Prostate gland (tissue), 2 donors: ENCODE measurements around the gene SLC13A3.

Experiments
- CTCF ChIP-seq, 4 experiments: fragments of 200-600 bp in 2 of 4; fragments of 450-650 bp in 2 of 4; sonication (generic) in 2 of 4; IDR thresholded peaks; 1 replicate in 3 of 4; 2 replicates in 1 of 4; pipeline ENCODE4 v1.5.1; 2016 to 2019; ENCODE audit warnings: antibody characterized with exemption in 4 of 4, mild to moderate bottlenecking in 2 of 4, moderate library complexity in 2 of 4
- POLR2A ChIP-seq: fragments of 450-650 bp; IDR thresholded peaks from one replicate; pipeline ENCODE4 v1.6.1; 2016; ENCODE audit warnings: antibody characterized with exemption, mild to moderate bottlenecking

- TF ChIP-seq POLR2A (no peak), CTCF (IDR thresholded peaks at IDR 0.05) (no peak)
Observed at GRCh38 chr20:46548688-46549087, 102.6 kb downstream of the SLC13A3 start.
